ENCODE data around the gene LRRC72.

LRRC72 gene

GRCh38 chr7:16571941-16572340, 45.3 kb downstream of the LRRC72 start:
- no peak overlapping the region for H3K4me3 ChIP-seq (ENCODE audit: low read length)
- no peak for TF ChIP-seq CTCF (conservative IDR thresholded peaks at IDR 0.05; ENCODE audit: low read length)
- DNase-seq (ENCODE audit: low read depth) = no peak

- no peak for DNase-seq (ENCODE audit: low read depth)
- TF ChIP-seq CTCF (conservative IDR thresholded peaks at IDR 0.05; ENCODE audit: low read length) = no peak
- H3K4me3 ChIP-seq (ENCODE audit: low read length) = no peak overlapping the region
Measured at GRCh38 chr7:16579216-16579615, 52.6 kb downstream of the LRRC72 start.

- no peak overlapping the region for H3K4me3 ChIP-seq (ENCODE audit: low read length)
- no peak for DNase-seq (ENCODE audit: low read depth)
- no peak for TF ChIP-seq CTCF (conservative IDR thresholded peaks at IDR 0.05; ENCODE audit: low read length)
Measured at GRCh38 chr7:16581286-16581685, 54.7 kb downstream of the LRRC72 start.

GRCh38 chr7:16583834-16584233, 57.2 kb downstream of the LRRC72 start:
- TF ChIP-seq CTCF (conservative IDR thresholded peaks at IDR 0.05; ENCODE audit: low read length) = no peak
- H3K4me3 ChIP-seq (ENCODE audit: low read length) = no peak overlapping the region

GRCh38 chr7:16585540-16585939, 58.9 kb downstream of the LRRC72 start:
- no peak overlapping the region for H3K4me3 ChIP-seq (ENCODE audit: low read length)
- no peak for TF ChIP-seq CTCF (conservative IDR thresholded peaks at IDR 0.05; ENCODE audit: low read length)
- DNase-seq (ENCODE audit: low read depth) = no peak

More at GRCh38 chr7:16583834-16584233, 57.2 kb downstream of the LRRC72 start:
- no peak for DNase-seq (ENCODE audit: low read depth)

- H3K4me3 ChIP-seq (ENCODE audit: low read length) = no peak overlapping the region
- TF ChIP-seq CTCF (conservative IDR thresholded peaks at IDR 0.05; ENCODE audit: low read length) = no peak
- DNase-seq (ENCODE audit: low read depth) = no peak
Measured at GRCh38 chr7:16586081-16586874, 59.7 kb downstream of the LRRC72 start.

GRCh38 chr7:16587129-16587528, 60.5 kb downstream of the LRRC72 start:
- TF ChIP-seq CTCF (conservative IDR thresholded peaks at IDR 0.05; ENCODE audit: low read length) = no peak
- DNase-seq (ENCODE audit: low read depth) = no peak
- no peak overlapping the region for H3K4me3 ChIP-seq (ENCODE audit: low read length)

Measured in AG10803 (cell line).